ENCODE measurements around the gene OLAH. TPM values are rescaled to one million over a fixed set of nuclear protein-coding genes. Genes with fewer than 3 reads are reported as not detected.

The OLAH gene
- total RNA-seq, 3 donors from 2014 or later = 0.16 TPM; not detected in 2

DNA sequence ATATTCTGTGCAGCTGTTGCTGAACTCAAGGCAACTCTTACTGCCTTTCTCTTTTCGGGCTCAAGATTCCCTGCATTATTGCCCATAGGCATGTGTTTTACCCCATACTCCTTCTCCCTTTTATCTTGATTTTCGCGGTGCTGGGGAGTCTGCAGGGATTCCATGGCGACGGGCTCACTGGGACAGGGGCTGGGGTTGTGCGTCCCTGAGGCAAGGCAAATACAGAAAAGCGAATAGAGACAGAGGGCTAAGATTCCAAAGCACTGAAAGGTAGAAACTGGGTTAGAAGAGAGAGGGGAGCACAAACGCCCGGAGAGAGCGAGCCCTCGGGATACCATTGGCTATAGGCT lies 52.9 kb downstream of the OLAH start:
- TF ChIP-seq, protein P1, sequence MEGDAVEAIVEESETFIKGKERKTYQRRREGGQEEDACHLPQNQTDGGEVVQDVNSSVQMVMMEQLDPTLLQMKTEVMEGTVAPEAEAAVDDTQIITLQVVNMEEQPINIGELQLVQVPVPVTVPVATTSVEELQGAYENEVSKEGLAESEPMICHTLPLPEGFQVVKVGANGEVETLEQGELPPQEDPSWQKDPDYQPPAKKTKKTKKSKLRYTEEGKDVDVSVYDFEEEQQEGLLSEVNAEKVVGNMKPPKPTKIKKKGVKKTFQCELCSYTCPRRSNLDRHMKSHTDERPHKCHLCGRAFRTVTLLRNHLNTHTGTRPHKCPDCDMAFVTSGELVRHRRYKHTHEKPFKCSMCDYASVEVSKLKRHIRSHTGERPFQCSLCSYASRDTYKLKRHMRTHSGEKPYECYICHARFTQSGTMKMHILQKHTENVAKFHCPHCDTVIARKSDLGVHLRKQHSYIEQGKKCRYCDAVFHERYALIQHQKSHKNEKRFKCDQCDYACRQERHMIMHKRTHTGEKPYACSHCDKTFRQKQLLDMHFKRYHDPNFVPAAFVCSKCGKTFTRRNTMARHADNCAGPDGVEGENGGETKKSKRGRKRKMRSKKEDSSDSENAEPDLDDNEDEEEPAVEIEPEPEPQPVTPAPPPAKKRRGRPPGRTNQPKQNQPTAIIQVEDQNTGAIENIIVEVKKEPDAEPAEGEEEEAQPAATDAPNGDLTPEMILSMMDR (IDR thresholded peaks at IDR 0.05) = no peak
- intact Hi-C loops (cut with DNase I, micrococcal nuclease) = no loop called here

DNA sequence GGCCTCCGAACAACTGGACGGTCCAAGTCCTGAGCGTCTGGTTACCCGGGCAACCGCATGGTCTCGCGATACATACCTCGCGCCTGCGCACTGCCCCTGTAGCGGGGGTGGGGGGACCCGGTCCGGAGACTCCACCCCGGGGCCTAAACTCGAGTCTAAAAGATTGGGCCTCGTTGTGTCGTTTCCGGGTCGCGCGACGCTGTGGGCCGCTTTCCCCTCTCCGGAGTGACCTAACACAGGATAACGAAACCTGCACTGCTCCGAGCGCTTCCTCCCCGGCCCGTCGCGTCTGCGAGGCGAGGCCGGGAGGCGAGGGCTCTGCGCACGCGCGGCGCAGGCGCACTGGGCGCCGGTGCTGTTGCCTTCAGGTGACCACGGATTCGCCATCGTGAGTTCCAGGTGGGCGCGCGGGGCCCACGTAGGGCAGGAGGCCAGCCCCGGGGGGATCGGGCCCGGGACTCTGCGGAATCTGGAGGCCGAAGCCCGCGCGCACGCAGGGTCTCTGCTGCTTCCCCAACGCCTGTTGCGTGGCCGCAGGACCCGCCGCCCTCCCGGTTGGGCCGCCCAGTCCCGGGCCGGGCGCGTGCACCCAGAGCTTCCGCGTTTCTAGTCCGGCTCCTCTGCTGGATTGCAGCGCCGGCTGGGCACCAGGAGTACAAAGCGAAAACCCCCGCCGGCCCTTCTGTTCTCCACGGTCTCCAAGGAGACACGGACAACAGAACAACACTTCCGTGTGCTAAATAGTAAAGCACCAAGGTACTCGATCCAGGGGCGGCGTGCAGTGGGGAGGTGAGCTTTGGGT lies 53.5 kb downstream of the OLAH start, which contains the start of gene RPP38:
Gene RPP38, plus strand, starts transcription at position 345 of the 802 bp plus-strand sequence. CDS start 5,960 bp downstream, outside the sequence.
- H3K9me3 ChIP-seq = no peaks in the 10 kb centered on the region
- peaks cover 27% of the 10 kb centered on the region for H3K4me1 ChIP-seq (ENCODE audit: low read depth)
- DNase-seq = peak; percentile 97 to 98 (median 98)
- intact Hi-C loops (cut with DNase I, micrococcal nuclease) = no loop called here
- TF ChIP-seq, protein P1 (IDR thresholded peaks at IDR 0.05) = no peak
- no peaks in the 10 kb centered on the region for H3K36me3 ChIP-seq (ENCODE audit: low read depth)
- peak; percentile 93 for ATAC-seq
- peak within 1 kb of the TSS; percentile 80 for H3K4me3 ChIP-seq

More for the DNA sequence above, 52.9 kb downstream of the OLAH start:
- H3K36me3 ChIP-seq (ENCODE audit: low read depth) = no peaks in the 10 kb centered on the region
- peak; percentile 5 for ATAC-seq
- H3K9me3 ChIP-seq = no peaks in the 10 kb centered on the region
- DNase-seq = no peak
- peaks cover 27% of the 10 kb centered on the region for H3K4me1 ChIP-seq (ENCODE audit: low read depth)
- H3K4me3 ChIP-seq = peak overlapping the region; percentile 80

DNA sequence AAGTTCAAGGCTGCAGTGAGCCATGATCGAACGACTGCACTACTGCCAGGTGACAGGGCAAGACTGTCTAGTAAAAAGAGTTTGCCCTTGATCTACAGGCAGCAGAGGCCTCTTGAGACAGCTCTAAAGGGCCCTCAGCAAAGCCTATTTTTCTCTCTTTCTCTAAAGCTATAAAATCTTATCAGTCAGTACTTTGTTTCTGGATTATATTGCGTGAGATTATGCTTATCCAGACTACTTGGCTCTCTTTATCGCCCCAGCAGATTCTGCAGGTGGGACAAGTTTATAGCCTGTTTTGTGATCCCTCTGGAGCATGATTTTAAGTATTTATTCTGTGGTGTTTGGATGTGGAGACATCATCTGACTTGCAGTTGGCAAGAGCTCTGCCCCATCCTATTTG lies 56.1 kb downstream of the OLAH start:
- Histone ChIP-seq H3K9me3 (no peaks in the 10 kb centered on the region), H3K4me3 (no peak overlapping the region), H3K4me1 (ENCODE audit: low read depth) (peaks cover 27% of the 10 kb centered on the region), H3K36me3 (ENCODE audit: low read depth) (peaks cover 11% of the 10 kb centered on the region)
- TF ChIP-seq, protein P1 (IDR thresholded peaks at IDR 0.05) = no peak
- DNase-seq = no peak
- intact Hi-C loops (cut with DNase I, micrococcal nuclease) = loop anchor here (10.0 kb wide), 2 partner anchors 65 to 145 kb away; partner anchors contain the start of genes DCLRE1C (in 1 of the 2), MEIG1 (in 1 of the 2) and NMT2 (in 1 of the 2)
- no peak for ATAC-seq

DNA sequence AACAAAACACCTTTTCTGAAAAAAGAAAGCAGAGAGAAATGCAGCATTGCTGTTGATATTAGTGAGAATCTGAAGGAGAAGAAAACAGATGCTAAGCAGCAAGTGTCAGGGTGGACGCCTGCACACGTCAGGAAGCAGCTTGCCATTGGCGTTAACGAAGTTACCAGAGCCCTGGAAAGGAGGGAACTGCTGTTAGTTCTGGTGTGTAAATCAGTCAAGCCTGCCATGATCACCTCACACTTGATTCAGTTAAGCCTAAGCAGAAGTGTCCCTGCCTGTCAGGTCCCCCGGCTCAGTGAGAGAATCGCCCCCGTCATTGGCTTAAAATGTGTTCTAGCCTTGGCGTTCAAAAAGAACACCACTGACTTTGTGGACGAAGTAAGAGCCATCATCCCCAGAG lies 59.8 kb downstream of the OLAH start:
- intact Hi-C loops (cut with DNase I, micrococcal nuclease) = loop anchor here (10.0 kb wide), 2 partner anchors 61 to 149 kb away; partner anchors contain the start of genes DCLRE1C (in 1 of the 2), MEIG1 (in 1 of the 2) and NMT2 (in 1 of the 2)
- DNase-seq (no peak), ATAC-seq (no peak)
- H3K36me3 ChIP-seq (ENCODE audit: low read depth) = peaks cover 11% of the 10 kb centered on the region
- TF ChIP-seq, protein P1 (IDR thresholded peaks at IDR 0.05) = no peak
- H3K9me3 ChIP-seq = no peaks in the 10 kb centered on the region
- no peak overlapping the region for H3K4me3 ChIP-seq
- H3K4me1 ChIP-seq (ENCODE audit: low read depth) = peaks cover 24% of the 10 kb centered on the region

DNA sequence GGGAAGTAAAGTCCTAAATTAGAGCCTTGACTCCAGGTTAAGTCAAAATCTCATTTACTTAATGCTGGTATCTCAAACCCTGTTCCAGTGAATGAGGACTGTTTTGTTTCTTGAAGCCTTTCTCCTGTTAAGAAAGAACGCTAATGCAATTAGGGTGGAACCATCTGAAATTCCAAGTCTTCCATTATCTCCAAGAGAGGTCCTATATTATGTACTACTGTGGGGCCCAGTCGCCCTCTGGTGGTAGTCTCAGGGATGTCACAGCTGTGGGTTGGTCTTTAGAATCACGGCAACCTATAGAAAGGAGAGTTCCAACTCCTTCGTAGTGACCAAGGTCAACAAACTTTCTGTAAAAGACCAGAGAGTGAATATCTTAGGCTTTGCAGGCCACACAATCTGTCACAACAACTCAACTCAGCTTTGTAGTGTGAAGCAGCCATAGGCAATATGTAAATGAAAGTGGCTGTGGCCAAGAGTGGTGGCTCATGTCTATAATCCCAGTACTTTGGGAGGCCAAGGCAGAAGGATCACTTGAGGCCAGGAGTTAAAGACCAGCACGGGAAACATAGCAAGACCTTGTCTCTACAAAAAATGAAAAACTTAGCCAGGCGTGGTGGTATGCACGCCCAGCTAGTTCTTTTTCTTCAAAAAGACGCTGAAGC lies 62.7 kb downstream of the OLAH start:
- DNase-seq (peak in 2 of 3 donors; percentile 79 to 90), ATAC-seq (peak; percentile 96)
- H3K36me3 ChIP-seq (ENCODE audit: low read depth) = peaks cover 11% of the 10 kb centered on the region
- H3K4me1 ChIP-seq (ENCODE audit: low read depth) = peaks cover 8% of the 10 kb centered on the region
- intact Hi-C loops (cut with DNase I, micrococcal nuclease) = loop anchor here (10.0 kb wide), 2 partner anchors 58 to 152 kb away; partner anchors contain the start of genes DCLRE1C (in 1 of the 2), MEIG1 (in 1 of the 2) and NMT2 (in 1 of the 2)
- TF ChIP-seq, protein P1 (IDR thresholded peaks at IDR 0.05) = peak; percentile 54
- no peaks in the 10 kb centered on the region for H3K9me3 ChIP-seq
- no peak overlapping the region for H3K4me3 ChIP-seq
